ENCODE measurements around the gene NDUFAF4. TPM values are rescaled to one million over a fixed set of nuclear protein-coding genes. Genes with fewer than 3 reads are reported as not detected.

NDUFAF4 gene
- total and polyA plus RNA-seq, 2 experiments from 2014 or later: 35.1 to 233 TPM

DNA sequence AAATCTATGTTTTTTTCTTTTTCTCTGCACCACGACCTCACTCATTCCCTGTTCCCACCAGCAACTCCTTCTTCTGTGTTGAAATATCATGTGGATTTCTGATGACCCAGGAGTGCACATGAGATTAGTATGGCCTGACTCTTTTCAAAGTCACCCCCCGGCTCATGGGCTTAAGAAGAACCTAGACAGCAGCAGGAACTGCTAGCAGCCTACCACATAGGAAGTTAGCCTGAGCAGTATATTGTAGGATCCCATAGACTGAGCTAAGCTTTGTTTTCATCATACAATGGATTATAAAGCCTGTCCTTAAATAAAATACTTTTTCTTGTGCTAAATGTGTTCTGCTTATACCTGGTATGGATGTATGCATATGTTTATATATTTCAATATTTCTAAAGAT is 33.5 kb upstream of the NDUFAF4 start (continued):
- TF ChIP-seq, protein P1, sequence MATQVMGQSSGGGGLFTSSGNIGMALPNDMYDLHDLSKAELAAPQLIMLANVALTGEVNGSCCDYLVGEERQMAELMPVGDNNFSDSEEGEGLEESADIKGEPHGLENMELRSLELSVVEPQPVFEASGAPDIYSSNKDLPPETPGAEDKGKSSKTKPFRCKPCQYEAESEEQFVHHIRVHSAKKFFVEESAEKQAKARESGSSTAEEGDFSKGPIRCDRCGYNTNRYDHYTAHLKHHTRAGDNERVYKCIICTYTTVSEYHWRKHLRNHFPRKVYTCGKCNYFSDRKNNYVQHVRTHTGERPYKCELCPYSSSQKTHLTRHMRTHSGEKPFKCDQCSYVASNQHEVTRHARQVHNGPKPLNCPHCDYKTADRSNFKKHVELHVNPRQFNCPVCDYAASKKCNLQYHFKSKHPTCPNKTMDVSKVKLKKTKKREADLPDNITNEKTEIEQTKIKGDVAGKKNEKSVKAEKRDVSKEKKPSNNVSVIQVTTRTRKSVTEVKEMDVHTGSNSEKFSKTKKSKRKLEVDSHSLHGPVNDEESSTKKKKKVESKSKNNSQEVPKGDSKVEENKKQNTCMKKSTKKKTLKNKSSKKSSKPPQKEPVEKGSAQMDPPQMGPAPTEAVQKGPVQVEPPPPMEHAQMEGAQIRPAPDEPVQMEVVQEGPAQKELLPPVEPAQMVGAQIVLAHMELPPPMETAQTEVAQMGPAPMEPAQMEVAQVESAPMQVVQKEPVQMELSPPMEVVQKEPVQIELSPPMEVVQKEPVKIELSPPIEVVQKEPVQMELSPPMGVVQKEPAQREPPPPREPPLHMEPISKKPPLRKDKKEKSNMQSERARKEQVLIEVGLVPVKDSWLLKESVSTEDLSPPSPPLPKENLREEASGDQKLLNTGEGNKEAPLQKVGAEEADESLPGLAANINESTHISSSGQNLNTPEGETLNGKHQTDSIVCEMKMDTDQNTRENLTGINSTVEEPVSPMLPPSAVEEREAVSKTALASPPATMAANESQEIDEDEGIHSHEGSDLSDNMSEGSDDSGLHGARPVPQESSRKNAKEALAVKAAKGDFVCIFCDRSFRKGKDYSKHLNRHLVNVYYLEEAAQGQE (IDR thresholded peaks at IDR 0.05; ENCODE audit: unreplicated experiment): no peak

DNA sequence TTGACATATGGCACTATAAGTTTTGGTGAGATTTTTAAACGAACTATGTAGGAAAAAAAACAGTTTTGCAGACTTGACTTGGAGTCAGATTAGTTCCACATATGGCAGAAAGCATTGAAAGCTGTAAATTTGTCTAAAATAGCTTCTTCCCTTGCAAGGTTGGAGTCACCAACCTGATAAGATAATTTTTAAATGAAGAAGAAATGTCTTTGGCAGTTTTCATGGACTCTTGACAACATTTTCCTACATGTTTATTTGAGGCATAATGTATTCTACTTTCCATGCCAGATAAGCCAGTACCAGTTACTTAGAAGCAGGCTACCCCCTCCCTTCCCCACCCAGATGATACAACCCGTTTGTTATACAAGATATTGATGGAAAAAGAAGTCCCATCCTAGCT is 32.0 kb upstream of the NDUFAF4 start:
- Histone ChIP-seq H4K20me1 (replicated peaks; ENCODE audit: insufficient read depth) (no peaks in the 10 kb centered on the region), H3K27ac (ENCODE audit: low read depth) (no peak overlapping the region), H3F3A (replicated peaks; ENCODE audit: low read depth) (no peaks in the 10 kb centered on the region), H3K36me3 (ENCODE audit: insufficient read depth) (no peaks in the 10 kb centered on the region), H3K4me3 (no peak overlapping the region), H3K4me1 (ENCODE audit: insufficient read depth) (peaks cover 16% of the 10 kb centered on the region), H3K27me3 (ENCODE audit: insufficient read depth) (no peaks in the 10 kb centered on the region), H3K4me2 (no peak overlapping the region), H3K79me2 (replicated peaks; ENCODE audit: insufficient read depth) (no peaks in the 10 kb centered on the region), H3K9me2 (ENCODE audit: insufficient read depth) (peaks cover 6% of the 10 kb centered on the region; the same call in 1 of the 2 replicates), H2AFZ (no peak overlapping the region)
- no peak for ATAC-seq
- Mint-ChIP-seq H3K27ac (no peak overlapping the region), H3K4me1 (peaks cover 17% of the 10 kb centered on the region), H3K27me3 (ENCODE audit: insufficient read depth, low read depth, poor library complexity) (peaks cover 4% of the 10 kb centered on the region), H3K9me3 (no peaks in the 10 kb centered on the region), H3K36me3 (ENCODE audit: low read depth) (no peaks in the 10 kb centered on the region), H3K4me3 (no peak overlapping the region)
- DNase-seq (ENCODE audit: low spot score): no peak
- TF ChIP-seq, protein P2, sequence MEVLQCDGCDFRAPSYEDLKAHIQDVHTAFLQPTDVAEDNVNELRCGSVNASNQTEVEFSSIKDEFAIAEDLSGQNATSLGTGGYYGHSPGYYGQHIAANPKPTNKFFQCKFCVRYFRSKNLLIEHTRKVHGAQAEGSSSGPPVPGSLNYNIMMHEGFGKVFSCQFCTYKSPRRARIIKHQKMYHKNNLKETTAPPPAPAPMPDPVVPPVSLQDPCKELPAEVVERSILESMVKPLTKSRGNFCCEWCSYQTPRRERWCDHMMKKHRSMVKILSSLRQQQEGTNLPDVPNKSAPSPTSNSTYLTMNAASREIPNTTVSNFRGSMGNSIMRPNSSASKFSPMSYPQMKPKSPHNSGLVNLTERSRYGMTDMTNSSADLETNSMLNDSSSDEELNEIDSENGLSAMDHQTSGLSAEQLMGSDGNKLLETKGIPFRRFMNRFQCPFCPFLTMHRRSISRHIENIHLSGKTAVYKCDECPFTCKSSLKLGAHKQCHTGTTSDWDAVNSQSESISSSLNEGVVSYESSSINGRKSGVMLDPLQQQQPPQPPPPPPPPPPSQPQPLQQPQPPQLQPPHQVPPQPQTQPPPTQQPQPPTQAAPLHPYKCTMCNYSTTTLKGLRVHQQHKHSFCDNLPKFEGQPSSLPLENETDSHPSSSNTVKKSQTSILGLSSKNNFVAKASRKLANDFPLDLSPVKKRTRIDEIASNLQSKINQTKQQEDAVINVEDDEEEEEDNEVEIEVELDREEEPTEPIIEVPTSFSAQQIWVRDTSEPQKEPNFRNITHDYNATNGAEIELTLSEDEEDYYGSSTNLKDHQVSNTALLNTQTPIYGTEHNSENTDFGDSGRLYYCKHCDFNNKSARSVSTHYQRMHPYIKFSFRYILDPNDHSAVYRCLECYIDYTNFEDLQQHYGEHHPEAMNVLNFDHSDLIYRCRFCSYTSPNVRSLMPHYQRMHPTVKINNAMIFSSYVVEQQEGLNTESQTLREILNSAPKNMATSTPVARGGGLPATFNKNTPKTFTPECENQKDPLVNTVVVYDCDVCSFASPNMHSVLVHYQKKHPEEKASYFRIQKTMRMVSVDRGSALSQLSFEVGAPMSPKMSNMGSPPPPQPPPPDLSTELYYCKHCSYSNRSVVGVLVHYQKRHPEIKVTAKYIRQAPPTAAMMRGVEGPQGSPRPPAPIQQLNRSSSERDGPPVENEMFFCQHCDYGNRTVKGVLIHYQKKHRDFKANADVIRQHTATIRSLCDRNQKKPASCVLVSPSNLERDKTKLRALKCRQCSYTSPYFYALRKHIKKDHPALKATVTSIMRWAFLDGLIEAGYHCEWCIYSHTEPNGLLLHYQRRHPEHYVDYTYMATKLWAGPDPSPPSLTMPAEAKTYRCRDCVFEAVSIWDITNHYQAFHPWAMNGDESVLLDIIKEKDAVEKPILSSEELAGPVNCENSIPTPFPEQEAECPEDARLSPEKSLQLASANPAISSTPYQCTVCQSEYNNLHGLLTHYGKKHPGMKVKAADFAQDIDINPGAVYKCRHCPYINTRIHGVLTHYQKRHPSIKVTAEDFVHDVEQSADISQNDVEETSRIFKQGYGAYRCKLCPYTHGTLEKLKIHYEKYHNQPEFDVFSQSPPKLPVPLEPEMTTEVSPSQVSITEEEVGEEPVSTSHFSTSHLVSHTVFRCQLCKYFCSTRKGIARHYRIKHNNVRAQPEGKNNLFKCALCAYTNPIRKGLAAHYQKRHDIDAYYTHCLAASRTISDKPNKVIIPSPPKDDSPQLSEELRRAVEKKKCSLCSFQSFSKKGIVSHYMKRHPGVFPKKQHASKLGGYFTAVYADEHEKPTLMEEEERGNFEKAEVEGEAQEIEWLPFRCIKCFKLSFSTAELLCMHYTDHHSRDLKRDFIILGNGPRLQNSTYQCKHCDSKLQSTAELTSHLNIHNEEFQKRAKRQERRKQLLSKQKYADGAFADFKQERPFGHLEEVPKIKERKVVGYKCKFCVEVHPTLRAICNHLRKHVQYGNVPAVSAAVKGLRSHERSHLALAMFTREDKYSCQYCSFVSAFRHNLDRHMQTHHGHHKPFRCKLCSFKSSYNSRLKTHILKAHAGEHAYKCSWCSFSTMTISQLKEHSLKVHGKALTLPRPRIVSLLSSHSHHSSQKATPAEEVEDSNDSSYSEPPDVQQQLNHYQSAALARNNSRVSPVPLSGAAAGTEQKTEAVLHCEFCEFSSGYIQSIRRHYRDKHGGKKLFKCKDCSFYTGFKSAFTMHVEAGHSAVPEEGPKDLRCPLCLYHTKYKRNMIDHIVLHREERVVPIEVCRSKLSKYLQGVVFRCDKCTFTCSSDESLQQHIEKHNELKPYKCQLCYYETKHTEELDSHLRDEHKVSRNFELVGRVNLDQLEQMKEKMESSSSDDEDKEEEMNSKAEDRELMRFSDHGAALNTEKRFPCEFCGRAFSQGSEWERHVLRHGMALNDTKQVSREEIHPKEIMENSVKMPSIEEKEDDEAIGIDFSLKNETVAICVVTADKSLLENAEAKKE (CRISPR knock-in tag; IDR thresholded peaks at IDR 0.05): no peak
- TF ChIP-seq ZNF331 (CRISPR knock-in tag; IDR thresholded peaks at IDR 0.05; ENCODE audit: low read depth) (no peak), CREB1 (CRISPR knock-in tag; IDR thresholded peaks at IDR 0.05; ENCODE audit: low read depth) (no peak), EZH2phosphoT487 (IDR thresholded peaks at IDR 0.05; ENCODE audit: unreplicated experiment) (no peak), NANOG (IDR thresholded peaks at IDR 0.05; ENCODE audit: borderline replicate concordance) (no peak), POLR2AphosphoS5 (IDR thresholded peaks at IDR 0.05; ENCODE audit: low read depth) (no peak), JUNB (IDR thresholded peaks at IDR 0.05; ENCODE audit: unreplicated experiment) (no peak)
- TF ChIP-seq, protein P1 (IDR thresholded peaks at IDR 0.05; ENCODE audit: unreplicated experiment): no peak
- TF ChIP-seq, protein P3, sequence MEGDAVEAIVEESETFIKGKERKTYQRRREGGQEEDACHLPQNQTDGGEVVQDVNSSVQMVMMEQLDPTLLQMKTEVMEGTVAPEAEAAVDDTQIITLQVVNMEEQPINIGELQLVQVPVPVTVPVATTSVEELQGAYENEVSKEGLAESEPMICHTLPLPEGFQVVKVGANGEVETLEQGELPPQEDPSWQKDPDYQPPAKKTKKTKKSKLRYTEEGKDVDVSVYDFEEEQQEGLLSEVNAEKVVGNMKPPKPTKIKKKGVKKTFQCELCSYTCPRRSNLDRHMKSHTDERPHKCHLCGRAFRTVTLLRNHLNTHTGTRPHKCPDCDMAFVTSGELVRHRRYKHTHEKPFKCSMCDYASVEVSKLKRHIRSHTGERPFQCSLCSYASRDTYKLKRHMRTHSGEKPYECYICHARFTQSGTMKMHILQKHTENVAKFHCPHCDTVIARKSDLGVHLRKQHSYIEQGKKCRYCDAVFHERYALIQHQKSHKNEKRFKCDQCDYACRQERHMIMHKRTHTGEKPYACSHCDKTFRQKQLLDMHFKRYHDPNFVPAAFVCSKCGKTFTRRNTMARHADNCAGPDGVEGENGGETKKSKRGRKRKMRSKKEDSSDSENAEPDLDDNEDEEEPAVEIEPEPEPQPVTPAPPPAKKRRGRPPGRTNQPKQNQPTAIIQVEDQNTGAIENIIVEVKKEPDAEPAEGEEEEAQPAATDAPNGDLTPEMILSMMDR (conservative IDR thresholded peaks at IDR 0.05; ENCODE audit: low read depth in 2 of 2): no peak
